Inflammatory macrophage treated with lipopolysaccharide for 4 hours (primary cell): ENCODE results near the gene MRPL10.

Experiments
- DNase-seq: peaks from one replicate; pipeline ENCODE4 v3.0.0-alpha.2; 2020

MRPL10 gene

GRCh38 chr17:47839071-47839470 is 7.7 kb upstream of the MRPL10 start:
- no peak for DNase-seq

- no peak for DNase-seq
These were observed 7.3 kb upstream of the MRPL10 start for GRCh38 chr17:47838636-47839035.

GRCh38 chr17:47837401-47838039 is 6.2 kb upstream of the MRPL10 start:
- DNase-seq, result no peak

GRCh38 chr17:47836601-47837000 is 5.3 kb upstream of the MRPL10 start:
- DNase-seq, result no peak

GRCh38 chr17:47834756-47835155 is 3.4 kb upstream of the MRPL10 start:
- DNase-seq, result no peak

- peak; percentile 60 for DNase-seq
These were observed 590 bp upstream of the MRPL10 start for GRCh38 chr17:47831934-47832327.

- DNase-seq, result no peak
These were observed 842 bp downstream of the MRPL10 start for GRCh38 chr17:47830396-47831002.

GRCh38 chr17:47829870-47830269 is 1.5 kb downstream of the MRPL10 start:
- no peak for DNase-seq

GRCh38 chr17:47823519-47823918 is 7.8 kb downstream of the MRPL10 start:
- DNase-seq, result no peak

GRCh38 chr17:47822785-47823184 is 8.6 kb downstream of the MRPL10 start:
- no peak for DNase-seq

GRCh38 chr17:47821424-47822391 is 9.6 kb downstream of the MRPL10 start, which contains the start of gene OSBPL7:
Gene OSBPL7, minus strand, starts transcription at chr17:47821794. Its CDS starts 1,516 bp downstream, at chr17:47820278.
- DNase-seq, result peak; percentile 67

GRCh38 chr17:47821031-47821423 is 10.3 kb downstream of the MRPL10 start:
- DNase-seq, result no peak

GRCh38 chr17:47820033-47820789 is 11.1 kb downstream of the MRPL10 start:
- no peak for DNase-seq

- DNase-seq, result no peak
These were observed 11.9 kb downstream of the MRPL10 start for GRCh38 chr17:47819475-47819874.

GRCh38 chr17:47818002-47818695 is 13.2 kb downstream of the MRPL10 start:
- DNase-seq, result no peak

GRCh38 chr17:47816947-47817346 is 14.4 kb downstream of the MRPL10 start:
- no peak for DNase-seq

GRCh38 chr17:47816111-47816735 is 15.1 kb downstream of the MRPL10 start:
- no peak for DNase-seq

- no peak for DNase-seq
These were observed 16.0 kb downstream of the MRPL10 start for GRCh38 chr17:47815106-47815918.

GRCh38 chr17:47813512-47814031 is 17.8 kb downstream of the MRPL10 start:
- no peak for DNase-seq

GRCh38 chr17:47813077-47813476 is 18.3 kb downstream of the MRPL10 start:
- DNase-seq, result no peak
